Body of pancreas (tissue), 4 donors: Measurements from ENCODE around the gene MYO1E.
"Not testable (repeated sequence)": the region's sequence is repeated elsewhere in the genome, so short reads cannot be mapped to it uniquely, and the experiment has no call there.

ENCODE experiments used
- POLR2A ChIP-seq, 3 donors: fragments of 450-650 bp; IDR thresholded peaks; one replicate each; pipeline ENCODE4 v1.6.1; 2016; ENCODE audit warnings: antibody characterized with exemption in 3 of 3, mild to moderate bottlenecking in 2 of 3
- TF ChIP-seq, protein P1 (sequence below), 7 experiments: fragments of 450-650 bp in 4 of 7; fragments of 200-600 bp in 3 of 7; sonication (generic) in 3 of 7; IDR thresholded peaks; one replicate each; pipeline ENCODE4 v1.5.1; 2016 to 2019; ENCODE audit warnings: antibody characterized with exemption in 7 of 7

DNA sequence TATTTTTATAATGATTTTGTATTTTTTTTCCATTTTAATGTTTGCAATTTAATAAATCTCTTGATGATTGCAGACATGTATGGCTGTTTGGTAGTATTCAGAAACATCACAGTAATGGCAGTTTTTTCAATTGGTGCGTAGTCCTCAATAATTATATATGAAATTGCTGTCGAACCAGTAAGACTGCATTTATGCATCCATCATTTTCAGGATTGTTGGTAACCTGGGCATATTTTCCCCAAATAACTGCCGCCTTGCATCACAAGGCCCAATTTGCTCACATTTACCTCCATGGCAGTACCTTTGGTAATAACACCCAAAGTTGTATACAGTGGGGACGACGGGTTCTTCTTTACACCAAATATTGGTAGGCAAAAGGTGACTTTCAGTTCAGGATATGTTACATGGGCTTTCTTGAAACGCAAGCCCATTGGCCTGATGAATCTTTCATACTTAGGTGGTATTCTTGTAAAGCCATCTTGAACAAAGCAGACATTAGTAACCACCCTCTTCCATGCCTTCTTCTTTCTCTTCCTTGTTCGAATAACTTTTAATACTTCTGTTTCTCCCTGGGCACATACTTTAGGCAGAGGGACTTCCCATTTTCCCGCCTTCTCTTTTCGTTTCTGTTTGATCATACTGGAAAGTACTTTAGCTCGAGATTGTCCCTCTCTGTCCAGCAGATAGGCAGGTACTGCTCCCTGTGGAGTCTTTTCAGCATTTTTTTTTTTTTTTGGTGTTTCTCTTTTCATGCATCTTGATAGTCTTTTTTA is 28.6 kb upstream of the MYO1E start:
- TF ChIP-seq, protein P1, sequence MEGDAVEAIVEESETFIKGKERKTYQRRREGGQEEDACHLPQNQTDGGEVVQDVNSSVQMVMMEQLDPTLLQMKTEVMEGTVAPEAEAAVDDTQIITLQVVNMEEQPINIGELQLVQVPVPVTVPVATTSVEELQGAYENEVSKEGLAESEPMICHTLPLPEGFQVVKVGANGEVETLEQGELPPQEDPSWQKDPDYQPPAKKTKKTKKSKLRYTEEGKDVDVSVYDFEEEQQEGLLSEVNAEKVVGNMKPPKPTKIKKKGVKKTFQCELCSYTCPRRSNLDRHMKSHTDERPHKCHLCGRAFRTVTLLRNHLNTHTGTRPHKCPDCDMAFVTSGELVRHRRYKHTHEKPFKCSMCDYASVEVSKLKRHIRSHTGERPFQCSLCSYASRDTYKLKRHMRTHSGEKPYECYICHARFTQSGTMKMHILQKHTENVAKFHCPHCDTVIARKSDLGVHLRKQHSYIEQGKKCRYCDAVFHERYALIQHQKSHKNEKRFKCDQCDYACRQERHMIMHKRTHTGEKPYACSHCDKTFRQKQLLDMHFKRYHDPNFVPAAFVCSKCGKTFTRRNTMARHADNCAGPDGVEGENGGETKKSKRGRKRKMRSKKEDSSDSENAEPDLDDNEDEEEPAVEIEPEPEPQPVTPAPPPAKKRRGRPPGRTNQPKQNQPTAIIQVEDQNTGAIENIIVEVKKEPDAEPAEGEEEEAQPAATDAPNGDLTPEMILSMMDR (IDR thresholded peaks at IDR 0.05) = not testable (repeated sequence)
- not testable (repeated sequence) for TF ChIP-seq POLR2A (IDR thresholded peaks at IDR 0.05)
